OCI-LY1 (cell line): Measurements from ENCODE around the gene CPPED1.

Source experiments
- H2AFZ ChIP-seq: fragments of 200-600 bp; sonication (generic), shearing (Covaris generic); 2 replicates; pipeline ENCODE4 v1.6.0; 2014; ENCODE audit warnings: antibody characterized with exemption, mild to moderate bottlenecking, low read length
- H3F3A ChIP-seq: fragments of 200-600 bp; sonication (generic), shearing (Covaris generic); 2 replicates; pipeline ENCODE4 v1.6.0; 2014; ENCODE audit warnings: mild to moderate bottlenecking, antibody characterized with exemption, low read length, moderate library complexity; ENCODE audit not compliant: insufficient read depth
- H3K27ac ChIP-seq: fragments of 200-600 bp; sonication (generic); 2 replicates; pipeline ENCODE4 v1.5.1; 2014; ENCODE audit warnings: low read length, mixed run types, mild to moderate bottlenecking, low read depth; ENCODE audit not compliant: poor library complexity, severe bottlenecking
- H3K27me3 ChIP-seq: fragments of 200-600 bp; sonication (generic); 2 replicates; pipeline ENCODE4 v1.6.0; 2014; ENCODE audit warnings: antibody characterized with exemption, mild to moderate bottlenecking, low read length, moderate library complexity; ENCODE audit not compliant: insufficient read depth
- H3K36me3 ChIP-seq: fragments of 200-600 bp; sonication (generic); 2 replicates; pipeline ENCODE4 v1.6.1; 2014; ENCODE audit warnings: mild to moderate bottlenecking, antibody characterized with exemption, low read length, moderate library complexity, mixed read lengths; ENCODE audit not compliant: insufficient read depth
- H3K4me1 ChIP-seq: fragments of 200-600 bp; sonication (generic); 2 replicates; pipeline ENCODE4 v1.5.1; 2014; ENCODE audit warnings: mild to moderate bottlenecking, low read length, moderate library complexity; ENCODE audit not compliant: insufficient read depth, severe bottlenecking
- H3K4me2 ChIP-seq: fragments of 200-600 bp; sonication (generic), shearing (Covaris generic); 2 replicates; pipeline ENCODE4 v1.6.1; 2014; ENCODE audit warnings: low read length
- H3K4me3 ChIP-seq: fragments of 200-600 bp; sonication (generic); 2 replicates; pipeline ENCODE4 v1.5.1; 2014; ENCODE audit warnings: low read length, low read depth, mild to moderate bottlenecking, mixed read lengths; ENCODE audit not compliant: poor library complexity, severe bottlenecking
- H3K79me2 ChIP-seq: fragments of 200-600 bp; shearing (Covaris generic); 2 replicates; pipeline ENCODE4 v1.6.1; 2016; ENCODE audit warnings: mixed run types, low read length, mixed read lengths; ENCODE audit not compliant: insufficient read depth
- H3K9ac ChIP-seq: fragments of 200-600 bp; sonication (generic), shearing (Covaris generic); 2 replicates; pipeline ENCODE4 v1.6.1; 2014; ENCODE audit warnings: mild to moderate bottlenecking, low read length, mixed read lengths
- H3K9me2 ChIP-seq: fragments of 200-600 bp; sonication (generic), shearing (Covaris generic); 2 replicates; pipeline ENCODE4 v1.6.1; 2014; ENCODE audit warnings: low read depth, mild to moderate bottlenecking, low read length, mixed read lengths
- H3K9me3 ChIP-seq: fragments of 200-600 bp; shearing (Covaris generic); 2 replicates; pipeline ENCODE4 v1.6.1; 2014; ENCODE audit warnings: low read length, mixed read lengths
- H4K20me1 ChIP-seq: fragments of 200-600 bp; sonication (generic), shearing (Covaris generic); 2 replicates; pipeline ENCODE4 v1.6.0; 2016; ENCODE audit warnings: mild to moderate bottlenecking, low read length; ENCODE audit not compliant: insufficient read depth
- EZH2 ChIP-seq: fragments of 200-600 bp; sonication (generic), shearing (Covaris generic); IDR thresholded peaks from 2 replicates; pipeline ENCODE4 v1.8.0; 2017; ENCODE audit warnings: borderline replicate concordance, mixed run types, mild to moderate bottlenecking, antibody characterized with exemption, low read length, moderate library complexity, mixed read lengths
- TF ChIP-seq, protein P1 (sequence below): fragments of 200-600 bp; sonication (generic), shearing (Covaris generic); IDR thresholded peaks from 2 replicates; pipeline ENCODE4 v1.5.1; 2017; ENCODE audit warnings: mild to moderate bottlenecking, antibody characterized with exemption, low read length, moderate library complexity, mixed read lengths

The CPPED1 gene

GRCh38 chr16:12709807-12710206 is 93.9 kb downstream of the CPPED1 start:
- H3K36me3 ChIP-seq, result no peaks in the 10 kb centered on the region
- H3K27me3 ChIP-seq, result no peaks in the 10 kb centered on the region
- H3K4me1 ChIP-seq, result no peaks in the 10 kb centered on the region
- TF ChIP-seq, protein P1, sequence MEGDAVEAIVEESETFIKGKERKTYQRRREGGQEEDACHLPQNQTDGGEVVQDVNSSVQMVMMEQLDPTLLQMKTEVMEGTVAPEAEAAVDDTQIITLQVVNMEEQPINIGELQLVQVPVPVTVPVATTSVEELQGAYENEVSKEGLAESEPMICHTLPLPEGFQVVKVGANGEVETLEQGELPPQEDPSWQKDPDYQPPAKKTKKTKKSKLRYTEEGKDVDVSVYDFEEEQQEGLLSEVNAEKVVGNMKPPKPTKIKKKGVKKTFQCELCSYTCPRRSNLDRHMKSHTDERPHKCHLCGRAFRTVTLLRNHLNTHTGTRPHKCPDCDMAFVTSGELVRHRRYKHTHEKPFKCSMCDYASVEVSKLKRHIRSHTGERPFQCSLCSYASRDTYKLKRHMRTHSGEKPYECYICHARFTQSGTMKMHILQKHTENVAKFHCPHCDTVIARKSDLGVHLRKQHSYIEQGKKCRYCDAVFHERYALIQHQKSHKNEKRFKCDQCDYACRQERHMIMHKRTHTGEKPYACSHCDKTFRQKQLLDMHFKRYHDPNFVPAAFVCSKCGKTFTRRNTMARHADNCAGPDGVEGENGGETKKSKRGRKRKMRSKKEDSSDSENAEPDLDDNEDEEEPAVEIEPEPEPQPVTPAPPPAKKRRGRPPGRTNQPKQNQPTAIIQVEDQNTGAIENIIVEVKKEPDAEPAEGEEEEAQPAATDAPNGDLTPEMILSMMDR, result no peak
- no peaks in the 10 kb centered on the region for H3K79me2 ChIP-seq
- H3F3A ChIP-seq, result no peaks in the 10 kb centered on the region
- no peak overlapping the region for H3K4me2 ChIP-seq
- no peaks in the 10 kb centered on the region for H4K20me1 ChIP-seq
- no peaks in the 10 kb centered on the region for H3K9me3 ChIP-seq
- no peak overlapping the region for H3K4me3 ChIP-seq
- no peaks in the 10 kb centered on the region for H3K9me2 ChIP-seq
- H3K27ac ChIP-seq, result no peak overlapping the region
- no peak overlapping the region for H2AFZ ChIP-seq
- no peak overlapping the region for H3K9ac ChIP-seq

DNA sequence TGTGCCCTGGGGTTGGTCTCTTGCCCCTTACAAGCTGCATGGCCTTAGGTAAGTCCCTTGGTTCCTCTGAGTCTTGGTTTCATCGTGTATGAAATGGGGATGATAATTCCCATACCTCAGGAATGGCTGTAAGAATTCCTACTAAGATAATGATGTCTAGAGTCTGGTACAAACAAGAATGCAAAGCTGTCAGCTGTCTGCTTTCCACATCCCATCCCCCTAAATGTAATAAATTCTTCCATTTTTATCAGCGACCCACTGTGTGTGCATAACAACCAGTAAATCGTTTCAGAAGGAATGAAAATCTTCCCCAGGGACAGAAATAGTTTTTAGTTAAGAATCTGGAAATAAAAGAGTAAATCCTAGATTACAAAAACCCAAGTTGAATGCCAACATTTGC is 95.4 kb downstream of the CPPED1 start:
- Histone ChIP-seq H3K36me3 (no peaks in the 10 kb centered on the region), H3K79me2 (no peaks in the 10 kb centered on the region), H3K4me1 (no peaks in the 10 kb centered on the region), H4K20me1 (no peaks in the 10 kb centered on the region), H3K9me3 (no peaks in the 10 kb centered on the region), H3K4me3 (no peak overlapping the region), H3K27me3 (no peaks in the 10 kb centered on the region), H2AFZ (no peak overlapping the region), H3K27ac (no peak overlapping the region), H3K4me2 (no peak overlapping the region), H3K9me2 (no peaks in the 10 kb centered on the region), H3F3A (no peaks in the 10 kb centered on the region), H3K9ac (no peak overlapping the region)
- TF ChIP-seq EZH2, result no peak
- TF ChIP-seq, protein P1, result no peak

DNA sequence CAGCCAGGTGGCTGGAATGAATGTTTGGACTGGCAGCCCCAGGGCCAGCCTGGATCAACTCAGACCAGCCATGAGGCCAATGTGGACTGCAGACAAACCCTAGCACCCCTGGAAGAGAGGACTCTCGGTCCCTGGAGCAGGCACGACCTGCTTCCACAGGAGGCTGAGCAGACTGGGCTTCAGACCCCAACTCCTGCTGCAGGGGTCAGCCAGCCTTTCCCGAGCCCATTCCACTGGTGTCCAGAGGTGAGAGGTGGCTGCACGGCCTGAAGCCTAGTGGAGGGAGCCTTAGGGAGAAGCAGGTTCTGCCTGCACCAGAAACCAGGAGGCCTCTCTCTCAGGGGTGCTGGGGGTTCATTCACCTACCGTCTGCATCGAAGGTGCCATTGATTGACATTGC is 97.1 kb downstream of the CPPED1 start:
- H4K20me1 ChIP-seq, result no peaks in the 10 kb centered on the region
- H3K27me3 ChIP-seq, result no peaks in the 10 kb centered on the region; the same call in 1 of the 2 replicates
- no peaks in the 10 kb centered on the region for H3K4me1 ChIP-seq
- no peaks in the 10 kb centered on the region for H3F3A ChIP-seq
- no peaks in the 10 kb centered on the region for H3K9me3 ChIP-seq
- H3K9me2 ChIP-seq, result no peaks in the 10 kb centered on the region
- H3K27ac ChIP-seq, result no peak overlapping the region
- no peaks in the 10 kb centered on the region for H3K36me3 ChIP-seq
- TF ChIP-seq EZH2, result no peak
- H2AFZ ChIP-seq, result no peak overlapping the region
- H3K4me3 ChIP-seq, result no peak overlapping the region
- H3K79me2 ChIP-seq, result no peaks in the 10 kb centered on the region
- no peak overlapping the region for H3K4me2 ChIP-seq
- no peak overlapping the region for H3K9ac ChIP-seq

DNA sequence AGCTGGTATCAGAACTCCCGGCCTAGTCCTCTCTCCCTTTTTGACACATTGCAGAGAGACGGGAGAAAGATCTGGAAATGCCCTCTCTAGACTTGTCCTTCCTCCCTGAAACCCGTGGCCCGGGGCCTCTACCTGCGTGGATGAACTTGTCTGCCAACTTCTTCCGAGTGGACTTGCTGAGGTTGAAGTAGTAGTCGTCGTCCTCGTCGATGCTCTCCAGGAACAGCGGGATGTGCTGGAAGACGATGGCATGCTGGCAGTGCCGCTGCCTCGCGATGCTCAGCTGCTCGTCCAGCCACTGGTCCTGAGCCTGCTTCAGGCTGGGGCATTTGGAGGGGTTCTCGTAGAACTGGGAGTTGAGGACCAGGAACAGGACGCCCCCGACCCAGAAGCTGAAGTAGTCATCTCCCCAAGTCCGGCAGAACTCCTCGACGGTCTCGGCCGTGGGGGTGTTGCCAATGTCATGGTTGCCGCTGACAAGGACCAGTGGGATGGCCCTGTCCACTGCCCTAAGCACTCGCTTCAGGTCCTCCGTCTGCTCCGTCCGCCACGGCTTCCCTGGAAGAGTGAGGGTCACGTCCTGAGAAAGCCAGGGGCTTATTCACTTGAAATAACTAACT is 99.1 kb downstream of the CPPED1 start:
- TF ChIP-seq, protein P1, result no peak
- TF ChIP-seq EZH2, result no peak

More for the DNA sequence above, 99.1 kb downstream of the CPPED1 start:
- H3K4me3 ChIP-seq, result no peak overlapping the region
- no peak overlapping the region for H3K9ac ChIP-seq
- no peaks in the 10 kb centered on the region for H4K20me1 ChIP-seq
- H3K79me2 ChIP-seq, result no peaks in the 10 kb centered on the region
- no peaks in the 10 kb centered on the region for H3K9me2 ChIP-seq
- H2AFZ ChIP-seq, result no peak overlapping the region
- H3K4me2 ChIP-seq, result no peak overlapping the region
- H3F3A ChIP-seq, result no peaks in the 10 kb centered on the region
- H3K27ac ChIP-seq, result no peak overlapping the region
- no peaks in the 10 kb centered on the region for H3K4me1 ChIP-seq
- no peaks in the 10 kb centered on the region; the same call in 1 of the 2 replicates for H3K27me3 ChIP-seq
- no peaks in the 10 kb centered on the region for H3K9me3 ChIP-seq
- H3K36me3 ChIP-seq, result no peaks in the 10 kb centered on the region
